Activated naive CD4-positive, alpha-beta T cell treated with Interleukin-2 at 50 U/mL for 16 hours (primary cell): ENCODE data around the gene SH3RF2.
A peak's percentile ranks its signal among the peaks of the same experiment; 100 is the strongest.
"Not testable (repeated sequence)": the region's sequence is repeated elsewhere in the genome, so short reads cannot be mapped to it uniquely, and the experiment has no call there.

Source experiments
- DNase-seq: peaks from one replicate; pipeline ENCODE4 v3.0.0-alpha.2; 2020

The SH3RF2 gene, protein sequence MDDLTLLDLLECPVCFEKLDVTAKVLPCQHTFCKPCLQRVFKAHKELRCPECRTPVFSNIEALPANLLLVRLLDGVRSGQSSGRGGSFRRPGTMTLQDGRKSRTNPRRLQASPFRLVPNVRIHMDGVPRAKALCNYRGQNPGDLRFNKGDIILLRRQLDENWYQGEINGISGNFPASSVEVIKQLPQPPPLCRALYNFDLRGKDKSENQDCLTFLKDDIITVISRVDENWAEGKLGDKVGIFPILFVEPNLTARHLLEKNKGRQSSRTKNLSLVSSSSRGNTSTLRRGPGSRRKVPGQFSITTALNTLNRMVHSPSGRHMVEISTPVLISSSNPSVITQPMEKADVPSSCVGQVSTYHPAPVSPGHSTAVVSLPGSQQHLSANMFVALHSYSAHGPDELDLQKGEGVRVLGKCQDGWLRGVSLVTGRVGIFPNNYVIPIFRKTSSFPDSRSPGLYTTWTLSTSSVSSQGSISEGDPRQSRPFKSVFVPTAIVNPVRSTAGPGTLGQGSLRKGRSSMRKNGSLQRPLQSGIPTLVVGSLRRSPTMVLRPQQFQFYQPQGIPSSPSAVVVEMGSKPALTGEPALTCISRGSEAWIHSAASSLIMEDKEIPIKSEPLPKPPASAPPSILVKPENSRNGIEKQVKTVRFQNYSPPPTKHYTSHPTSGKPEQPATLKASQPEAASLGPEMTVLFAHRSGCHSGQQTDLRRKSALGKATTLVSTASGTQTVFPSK

DNA sequence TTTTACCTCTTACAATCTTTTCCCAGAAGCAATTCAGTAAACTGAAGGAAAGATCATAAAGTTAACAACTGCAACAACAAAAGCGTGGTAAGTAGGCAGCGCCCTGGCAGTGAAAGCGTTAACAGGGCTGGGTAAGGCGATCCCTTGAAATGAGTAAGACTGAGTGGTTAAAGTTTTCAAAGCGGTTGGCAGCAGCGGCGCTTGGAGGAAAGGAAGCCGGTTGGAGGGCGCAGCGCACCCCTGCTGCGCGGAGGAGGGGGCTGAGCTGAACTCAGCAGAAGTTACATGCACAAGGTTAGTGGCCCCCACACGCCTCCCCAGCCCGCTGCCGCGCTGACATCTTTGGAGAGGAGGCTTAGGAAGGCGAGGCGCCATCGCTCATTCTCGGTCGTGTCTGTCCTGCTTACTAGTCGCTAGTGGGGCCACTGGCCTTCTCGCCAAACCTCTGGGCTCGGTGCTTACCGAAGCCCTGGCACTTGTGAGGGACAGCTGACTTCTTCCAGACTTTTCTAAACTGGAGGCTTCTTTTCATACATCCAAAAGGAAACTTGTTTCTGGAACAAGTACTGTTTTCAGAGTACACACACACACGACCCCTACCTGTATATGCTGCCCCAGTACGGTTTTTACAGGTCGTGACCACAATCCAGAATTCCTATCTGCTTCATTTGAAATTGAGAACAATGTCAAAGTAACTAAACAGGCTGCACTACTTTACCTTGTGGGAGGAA is at the start of gene SH3RF2:
TSS of gene SH3RF2 (plus strand) at position 178 of the 731 bp plus-strand sequence. CDS start 1,351 bp downstream, outside the sequence.
- DNase-seq: peak; percentile 17

DNA sequence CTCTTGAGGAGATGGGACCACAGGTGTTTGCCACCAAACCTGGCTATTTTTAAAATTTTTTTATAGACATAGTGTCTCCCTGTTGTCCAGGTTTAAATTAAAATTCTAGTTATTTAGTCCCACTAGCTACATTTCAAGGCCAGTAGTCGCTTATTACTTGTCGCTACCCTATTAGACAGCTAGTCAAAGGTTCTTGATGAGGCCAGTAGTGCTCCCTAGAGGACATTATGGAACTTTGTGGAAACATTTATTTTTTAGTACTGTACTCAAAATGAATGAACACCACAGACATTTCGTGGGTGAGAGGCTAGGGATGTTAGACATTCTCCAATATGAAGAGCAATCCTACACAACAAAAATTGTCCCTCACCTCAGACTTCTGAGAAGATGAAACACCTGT is 49.2 kb upstream of the SH3RF2 start:
- DNase-seq: no peak

DNA sequence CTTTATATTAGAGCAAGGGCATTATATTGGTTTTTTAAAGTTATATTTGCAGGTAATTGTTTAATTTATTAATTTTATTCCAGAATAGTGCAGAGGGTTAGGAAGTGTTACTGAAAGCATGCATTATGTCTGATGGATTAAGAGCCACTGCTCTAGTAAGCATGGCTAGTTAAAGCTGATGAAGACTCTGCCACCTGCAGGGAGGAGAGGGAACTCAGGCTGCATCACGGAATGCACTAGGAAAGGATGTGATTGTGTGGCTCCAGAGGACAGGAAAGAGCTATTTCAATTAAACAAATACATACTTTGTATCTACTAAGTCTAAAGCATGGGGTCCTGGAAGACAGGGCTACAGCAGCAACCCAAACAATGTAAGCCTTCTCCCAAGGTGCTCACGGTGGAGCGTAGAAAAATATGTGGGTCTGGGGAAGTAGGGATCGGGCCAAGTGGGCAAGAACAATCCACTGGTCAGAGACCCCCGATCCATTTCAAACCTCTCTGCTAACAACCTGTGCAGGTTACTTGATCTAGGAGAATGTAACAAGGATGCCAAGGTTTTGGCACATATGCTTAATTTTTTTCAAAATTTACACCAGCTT is 48.3 kb upstream of the SH3RF2 start:
- DNase-seq: no peak

DNA sequence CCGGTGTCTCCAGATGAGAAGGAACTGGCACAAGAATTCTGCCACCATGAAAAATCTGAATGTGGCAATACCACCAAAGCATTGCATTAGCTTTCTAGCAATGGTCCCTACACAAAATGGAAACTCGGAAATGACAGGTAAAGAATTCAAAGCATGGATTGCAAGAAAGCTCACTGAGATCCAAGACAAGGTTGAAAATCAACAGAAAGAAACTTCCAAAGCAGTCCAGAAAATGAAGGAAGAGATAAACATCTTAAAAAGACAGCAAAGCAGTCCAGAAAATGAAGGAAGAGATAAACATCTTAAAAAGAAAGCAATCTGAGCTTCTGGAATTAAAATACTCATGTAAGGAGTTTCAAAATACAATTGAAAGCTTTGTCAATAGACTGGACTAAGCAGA is 46.8 kb upstream of the SH3RF2 start:
- DNase-seq: no peak

DNA sequence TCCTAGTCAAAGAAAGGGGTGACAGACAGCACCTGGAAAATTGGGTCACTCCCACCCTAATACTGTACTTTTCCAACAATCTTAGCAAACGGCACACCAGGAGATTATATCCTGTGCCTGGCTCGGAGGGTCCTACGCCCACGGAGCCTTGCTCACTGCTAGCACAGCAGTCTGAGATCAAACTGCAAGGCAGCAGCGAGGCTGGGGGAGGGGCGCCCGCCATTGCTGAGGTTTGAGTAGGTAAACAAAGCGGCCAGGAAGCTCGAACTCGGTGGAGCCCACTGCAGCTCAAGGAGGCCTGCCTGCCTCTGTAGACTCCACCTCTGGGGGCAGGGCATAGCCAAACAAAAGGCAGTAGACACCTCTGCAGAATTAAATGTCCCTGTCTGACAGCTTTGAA is 45.0 kb upstream of the SH3RF2 start:
- DNase-seq: not testable (repeated sequence)

DNA sequence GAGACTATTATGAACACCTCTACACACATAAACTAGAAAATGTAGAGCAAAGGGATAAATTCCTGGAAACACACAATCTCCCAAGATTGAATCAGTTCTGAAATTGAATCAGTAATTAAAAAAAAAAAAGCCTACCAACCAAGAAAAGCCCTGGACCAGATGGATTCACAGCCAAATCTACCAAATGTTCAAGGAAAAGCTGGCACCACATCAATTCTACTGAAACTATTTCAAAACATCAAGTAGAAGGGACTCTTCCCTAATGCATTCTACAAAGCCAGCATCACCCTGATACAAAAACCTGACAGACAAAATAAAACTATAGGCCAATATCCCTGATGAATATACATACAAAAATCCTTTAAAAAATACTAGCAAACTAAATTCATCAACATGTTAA is 38.2 kb upstream of the SH3RF2 start:
- no peak for DNase-seq

DNA sequence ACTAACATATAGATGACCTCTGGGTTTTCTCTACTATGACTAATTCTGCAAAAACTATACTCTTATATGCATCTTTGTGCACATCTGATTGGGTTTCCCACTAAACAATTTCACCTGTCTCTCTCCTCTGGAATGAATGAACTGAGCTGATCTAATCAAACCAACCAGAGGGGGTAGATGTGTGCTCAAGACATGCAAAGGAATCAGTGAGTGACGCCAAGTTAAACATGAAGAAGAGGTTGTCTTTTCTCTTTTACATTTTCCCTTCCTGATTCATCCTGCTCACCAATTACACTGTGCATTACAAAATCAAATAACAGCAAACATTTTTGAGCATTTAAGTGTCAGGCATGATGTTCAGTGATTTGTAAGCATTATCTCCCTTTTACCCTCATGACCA is 34.0 kb upstream of the SH3RF2 start:
- no peak for DNase-seq

DNA sequence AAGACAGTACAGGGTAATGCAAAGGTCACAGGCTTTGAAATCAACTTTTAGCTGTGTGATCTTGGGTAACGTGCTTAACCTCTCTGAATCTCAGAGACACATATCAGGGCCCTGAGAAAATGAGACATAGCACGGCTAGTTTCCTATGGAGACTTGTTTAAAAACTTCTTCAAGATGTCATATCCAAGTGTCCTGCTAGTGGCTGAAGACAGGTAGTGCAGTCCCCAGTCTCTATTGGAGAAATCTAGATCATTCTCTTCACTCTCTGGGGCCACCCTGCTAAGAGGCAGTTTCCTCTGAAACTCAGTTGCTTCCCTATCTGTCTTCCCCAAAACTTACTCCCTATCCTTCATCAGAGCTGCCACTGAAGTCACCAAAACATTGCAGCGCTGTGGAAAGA is 33.3 kb upstream of the SH3RF2 start:
- no peak for DNase-seq

DNA sequence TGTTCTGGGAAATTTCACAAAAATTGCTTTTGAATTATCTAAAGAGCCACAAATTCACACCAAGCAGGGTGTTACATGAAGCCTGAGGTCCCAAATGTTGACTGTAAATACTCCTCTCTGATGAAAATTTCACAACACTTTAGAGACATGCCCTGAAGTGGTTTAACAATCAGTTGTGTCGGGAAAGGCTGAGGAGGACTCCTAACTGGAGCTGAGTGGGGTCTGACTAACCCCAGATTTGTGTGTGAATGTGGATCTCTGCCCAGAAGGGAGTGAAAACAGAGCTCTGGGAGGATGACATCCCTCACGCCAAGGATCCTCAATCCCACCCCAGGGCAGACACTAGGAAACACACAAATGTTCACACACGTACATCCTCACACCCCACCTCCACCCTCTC is 32.5 kb upstream of the SH3RF2 start:
- DNase-seq: no peak

DNA sequence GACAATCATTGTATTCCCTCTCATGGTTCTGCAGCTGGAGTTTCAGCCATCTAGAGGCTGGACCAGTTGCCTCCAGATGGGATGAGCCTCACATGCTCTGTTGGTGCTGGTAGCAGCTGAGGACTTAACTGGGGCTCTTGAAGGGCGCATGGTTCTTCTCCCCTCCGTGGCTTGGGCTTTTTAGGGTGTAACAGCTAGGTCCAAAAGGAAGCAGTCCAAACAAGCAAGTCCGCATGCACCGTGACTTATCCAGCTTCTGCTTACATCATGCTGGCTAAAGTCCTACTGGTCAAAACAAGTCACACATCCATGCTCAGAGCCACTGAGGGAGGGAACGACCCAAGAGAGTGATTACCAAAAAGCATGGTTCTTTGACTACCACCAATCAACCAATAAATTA is 31.6 kb upstream of the SH3RF2 start:
- no peak for DNase-seq

DNA sequence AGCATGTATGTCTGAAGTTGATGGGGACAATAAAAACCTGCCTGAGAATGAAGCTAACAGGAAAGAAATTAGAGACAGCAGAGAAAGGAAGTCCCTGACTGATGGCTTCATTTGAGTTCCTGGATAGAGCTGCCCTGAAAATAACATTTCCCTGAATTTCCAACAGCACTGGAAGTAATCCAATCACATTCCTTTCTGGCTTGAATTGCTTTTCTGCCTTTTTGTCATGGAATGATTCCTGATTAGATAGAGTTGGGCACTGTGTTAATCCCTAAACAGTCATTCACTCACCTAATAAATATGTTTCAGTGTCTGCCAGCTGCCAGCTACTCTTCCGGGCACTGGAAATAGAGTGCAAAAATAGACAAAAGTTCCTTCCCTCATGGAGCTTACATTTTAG is 30.0 kb upstream of the SH3RF2 start:
- no peak for DNase-seq

DNA sequence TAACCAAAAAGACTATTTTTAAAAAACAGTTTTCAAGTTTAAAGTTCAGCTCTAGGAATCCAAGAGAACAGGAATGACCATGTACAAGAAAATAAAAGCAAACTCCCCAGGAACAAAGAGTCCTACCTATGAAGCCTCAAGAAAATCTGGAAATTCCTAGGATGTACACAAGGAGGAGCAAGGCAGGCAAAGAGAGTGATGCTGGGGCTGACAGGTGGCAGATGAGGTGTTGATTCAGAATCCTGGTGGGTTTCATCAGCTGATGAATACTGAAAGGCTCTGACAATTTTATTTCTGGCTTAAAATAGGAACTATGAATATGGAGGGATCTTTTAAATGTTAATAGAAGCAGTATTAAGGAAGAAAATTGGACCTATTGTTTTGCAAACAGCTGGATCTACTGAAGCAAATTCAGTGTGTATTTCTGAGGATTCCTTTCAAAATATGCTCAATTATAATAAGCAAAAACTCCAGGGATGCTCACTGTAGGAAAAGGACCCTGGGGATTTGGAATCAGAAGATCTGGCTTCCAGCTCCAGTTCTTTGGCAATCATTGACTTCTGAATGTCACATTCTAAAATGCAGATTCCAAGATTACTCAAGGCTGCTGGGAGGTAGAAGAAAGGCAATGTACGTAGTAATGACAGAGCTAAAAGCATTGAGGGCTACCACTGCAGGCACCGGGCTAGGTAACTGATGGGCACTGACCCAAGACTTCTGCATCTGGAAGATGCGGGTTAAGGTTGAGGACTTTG is 28.0 kb upstream of the SH3RF2 start:
- DNase-seq: no peak

DNA sequence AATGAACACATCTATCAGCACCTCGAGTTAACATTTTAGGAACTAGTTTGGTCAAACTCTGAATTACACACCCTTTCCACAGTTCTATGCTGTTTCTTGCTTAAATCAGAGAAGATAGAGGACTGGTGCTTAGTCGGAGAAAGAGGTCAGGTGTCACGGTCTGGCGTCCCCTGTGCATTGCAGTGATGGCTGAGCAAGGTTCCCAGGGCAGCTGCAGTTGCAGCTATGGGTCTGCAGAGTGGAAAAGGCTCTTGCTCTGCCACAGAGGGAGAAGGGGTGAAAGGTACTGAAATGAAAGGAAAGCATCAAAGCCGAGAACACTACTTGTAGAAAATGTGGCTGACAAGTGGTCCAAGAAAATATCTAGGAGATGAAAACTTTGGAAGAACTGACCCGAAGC is 25.2 kb upstream of the SH3RF2 start:
- no peak for DNase-seq

DNA sequence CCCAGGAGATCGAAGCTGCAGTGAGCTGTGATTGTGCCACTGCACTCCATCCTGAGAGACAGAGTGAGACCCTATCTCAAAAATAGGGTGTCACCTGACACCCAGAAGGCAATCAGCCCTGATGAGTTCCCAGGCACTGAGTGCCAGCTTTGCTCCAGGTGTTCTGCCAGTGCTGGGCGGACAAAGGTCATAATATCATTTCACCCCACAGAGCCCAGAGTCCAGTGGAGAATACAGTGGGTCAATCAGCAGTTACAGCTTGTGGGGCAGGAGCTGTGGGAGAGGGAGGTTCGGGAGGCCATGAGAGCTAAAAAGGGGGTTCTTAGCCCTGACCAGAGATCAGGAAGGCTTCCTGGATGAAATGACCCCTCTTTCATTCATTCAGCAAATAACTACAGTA is 24.4 kb upstream of the SH3RF2 start:
- no peak for DNase-seq

DNA sequence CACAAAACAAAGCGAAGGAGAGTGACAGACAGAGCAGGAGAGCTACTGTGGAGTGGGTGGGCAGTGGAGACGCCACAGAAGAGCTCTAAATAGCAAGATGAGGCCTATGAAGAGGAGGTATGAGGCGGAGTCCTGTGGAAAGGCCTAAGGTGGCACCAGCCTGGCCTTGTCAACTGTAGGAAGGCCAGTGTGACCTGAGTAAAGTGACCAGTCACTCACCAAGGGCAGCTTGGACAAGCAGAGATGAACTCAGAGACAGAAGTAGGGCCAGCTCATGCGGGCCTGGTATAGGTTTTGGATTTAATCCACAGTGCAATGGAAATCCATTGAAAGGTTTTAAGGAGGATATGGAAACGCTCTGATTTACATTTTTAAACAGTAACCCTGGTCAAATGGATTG is 23.8 kb upstream of the SH3RF2 start:
- DNase-seq: no peak

DNA sequence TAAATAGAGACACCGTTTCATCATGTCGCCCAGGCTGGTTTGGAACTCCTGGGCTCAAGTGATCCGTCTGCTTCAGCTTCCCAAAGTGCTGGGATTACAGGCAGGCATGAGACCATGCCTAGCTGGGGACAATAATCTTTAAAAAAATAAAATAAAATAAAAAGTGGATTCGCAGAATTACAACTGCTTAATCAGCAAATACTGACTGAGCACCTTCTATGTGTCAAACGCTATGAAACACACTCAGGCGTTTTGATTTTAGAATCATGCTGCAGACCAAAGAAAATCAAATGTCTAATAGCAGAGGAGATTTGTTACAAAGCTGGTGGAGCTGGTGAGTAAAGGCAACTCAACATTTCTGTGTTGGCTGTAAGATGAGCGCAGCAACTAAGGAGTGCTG is 22.7 kb upstream of the SH3RF2 start:
- no peak for DNase-seq

DNA sequence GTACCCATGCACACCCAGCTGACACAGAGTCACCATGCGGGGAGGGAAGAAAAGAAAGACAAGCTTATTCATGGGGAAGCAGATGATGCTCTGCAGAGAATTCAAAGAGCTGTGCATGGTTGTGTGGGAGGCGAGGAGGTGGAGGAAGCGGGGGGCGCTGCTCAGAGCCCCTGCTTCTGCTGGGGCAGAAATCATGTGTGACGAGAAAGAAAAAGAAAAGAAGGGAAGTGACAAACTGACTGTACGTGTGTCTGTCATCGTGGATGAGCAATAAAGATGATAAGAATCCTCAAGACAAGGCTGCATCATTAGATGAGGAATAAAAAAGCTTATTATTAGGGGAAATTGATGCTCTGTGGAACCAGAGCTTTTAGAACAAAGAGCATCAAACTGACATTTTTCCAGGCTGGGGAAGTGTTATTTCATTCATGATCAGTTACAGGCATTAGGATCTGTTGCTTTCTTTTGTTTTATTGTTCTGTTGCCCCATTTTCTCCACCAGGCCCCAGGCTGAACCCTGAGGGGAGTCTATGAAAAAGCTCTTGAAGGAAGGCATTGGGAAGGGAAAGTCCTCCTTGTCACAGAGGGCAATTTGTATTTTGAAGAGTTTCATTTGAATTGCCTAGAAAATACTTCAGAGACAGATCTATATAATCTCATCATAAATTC is 20.3 kb upstream of the SH3RF2 start:
- DNase-seq: no peak

DNA sequence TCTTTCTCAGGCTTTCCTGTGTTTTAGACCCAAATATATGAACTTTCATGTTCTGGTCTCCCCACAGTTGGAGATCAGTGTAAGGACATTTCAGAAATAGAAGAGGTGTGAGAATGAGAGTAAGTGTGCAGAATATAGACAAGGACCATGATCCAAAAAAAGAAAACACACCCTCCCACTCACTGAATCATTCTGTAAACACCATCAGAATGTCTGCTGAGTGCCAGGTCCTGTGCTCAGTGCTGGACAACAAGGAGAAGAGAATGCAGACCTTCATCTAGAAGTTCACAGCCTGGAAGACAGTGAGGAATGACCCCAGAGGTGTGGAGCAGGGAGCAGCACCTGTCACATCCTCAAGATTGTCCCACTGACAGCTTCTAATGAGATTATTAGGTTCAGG is 19.1 kb upstream of the SH3RF2 start:
- DNase-seq: no peak

DNA sequence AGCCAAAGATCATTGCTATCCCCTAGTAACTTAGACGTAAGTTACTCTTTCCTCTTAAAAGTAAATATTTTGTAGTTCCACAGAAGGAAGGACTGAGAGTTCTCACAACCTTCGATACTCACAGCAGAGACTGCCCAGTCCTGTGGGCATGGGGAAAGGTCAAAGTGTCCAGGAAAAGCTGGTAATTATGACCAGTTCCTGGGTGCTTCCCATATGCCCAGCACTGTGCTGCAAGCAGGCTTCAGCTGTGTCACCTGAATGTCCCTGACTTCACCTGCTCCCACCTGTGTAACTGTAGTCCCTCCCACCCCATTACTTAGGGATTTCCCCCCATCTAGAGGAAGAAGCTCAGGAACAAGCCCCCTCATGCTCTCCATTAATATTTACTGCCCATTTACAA is 18.0 kb upstream of the SH3RF2 start:
- no peak for DNase-seq

DNA sequence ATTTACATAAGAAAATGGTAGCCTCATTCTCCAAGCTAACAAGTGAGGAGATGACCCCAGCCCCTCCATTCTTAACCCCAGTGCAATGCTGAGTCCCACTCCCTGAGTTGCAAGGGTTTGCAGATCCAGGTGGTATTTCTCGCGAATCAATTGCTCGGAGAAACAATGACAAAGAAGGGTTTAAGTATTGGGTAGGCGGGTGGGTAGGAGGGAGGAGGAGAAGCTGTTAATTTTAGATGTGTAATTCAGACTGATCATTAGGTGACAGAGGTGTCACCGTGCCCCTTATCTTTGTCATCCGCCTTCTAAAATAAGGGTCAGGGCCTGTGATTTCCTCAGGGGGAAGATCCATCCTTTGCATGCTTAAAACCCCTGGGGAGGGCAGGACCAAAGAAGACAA is 17.0 kb upstream of the SH3RF2 start:
- DNase-seq: no peak

DNA sequence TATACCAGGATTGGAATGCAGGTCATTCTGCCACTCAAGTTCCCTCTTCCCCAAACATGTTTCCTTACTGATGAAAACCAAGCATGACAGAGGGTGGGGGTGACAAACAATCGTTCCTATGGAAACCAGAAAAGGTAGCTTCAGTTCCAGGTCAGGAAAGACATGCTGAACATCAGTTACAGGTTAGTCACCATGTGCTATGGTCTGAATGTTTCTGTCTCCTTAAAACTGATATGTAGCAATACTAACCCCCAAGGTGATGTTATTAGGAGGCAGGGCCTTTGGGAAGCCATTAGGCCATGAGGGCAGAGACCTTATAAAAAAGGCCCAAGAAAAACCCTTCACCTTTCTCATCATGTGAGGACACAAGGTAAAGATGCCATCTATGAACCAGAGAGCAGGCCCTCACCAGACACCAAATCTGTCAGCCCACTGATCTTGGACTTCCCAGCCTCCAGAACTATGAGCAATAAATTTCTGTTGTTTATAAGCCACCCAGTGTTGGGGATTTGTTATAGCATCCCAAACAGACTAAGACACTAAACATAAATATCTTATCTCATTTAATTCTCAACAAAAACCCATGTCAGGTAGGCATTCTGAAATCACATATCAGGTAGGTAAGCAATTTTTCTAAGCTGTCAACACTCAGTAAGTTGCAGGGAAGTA is 15.7 kb upstream of the SH3RF2 start:
- no peak for DNase-seq

DNA sequence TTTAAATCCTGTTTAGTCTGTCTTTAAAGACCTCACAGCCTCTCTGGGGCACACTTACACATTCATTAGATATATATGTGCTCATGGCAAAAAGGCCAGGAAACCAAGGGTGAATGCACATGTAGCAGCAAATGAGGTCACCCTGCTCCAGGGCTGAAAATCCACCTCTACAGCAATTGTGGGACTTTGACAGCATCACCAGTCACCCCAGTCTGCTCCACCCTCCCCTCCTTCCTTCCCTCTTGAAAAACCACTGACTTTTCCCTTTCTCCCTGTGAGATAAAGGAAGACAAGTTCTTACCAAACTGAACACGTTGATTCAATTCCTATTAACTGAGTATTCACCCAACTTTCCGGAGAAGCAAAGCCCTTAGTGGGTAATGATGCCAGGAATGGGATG is 15.2 kb upstream of the SH3RF2 start:
- DNase-seq: no peak
